Spleen (tissue), 7 donors: Measurements from ENCODE around the gene GNAS-AS1.

ENCODE experiments used
- POLR2A ChIP-seq, 3 donors: fragments of 450-650 bp; IDR thresholded peaks; one replicate each; pipeline ENCODE4 v1.5.1; 2017; ENCODE audit warnings: antibody characterized with exemption in 3 of 3, mild to moderate bottlenecking in 1 of 3
- TF ChIP-seq, protein P1 (sequence below), 11 experiments: fragments of 200-600 bp in 7 of 11; fragments of 450-650 bp in 4 of 11; sonication (generic) in 4 of 11; IDR thresholded peaks in 8 of 11; conservative IDR thresholded peaks in 3 of 11; 1 replicate in 7 of 11; 2 replicates in 4 of 11; pipeline versions ENCODE4 v1.4.0 to v1.8.0; 2016 to 2021; ENCODE audit warnings: antibody characterized with exemption in 11 of 11, inconsistent platforms in 4 of 11, mild to moderate bottlenecking in 1 of 11
- donor health status: DM: no; HTN: no; CAD: no; lungs with moderate emphysema.
- donor health status: DM: no; HTN: no; CAD: no.
- donor health status: DM: no; HTN: no; CAD: no.

GRCh38 chr20:58842276-58842675, 8.4 kb downstream of the GNAS-AS1 start:
- TF ChIP-seq, protein P1, sequence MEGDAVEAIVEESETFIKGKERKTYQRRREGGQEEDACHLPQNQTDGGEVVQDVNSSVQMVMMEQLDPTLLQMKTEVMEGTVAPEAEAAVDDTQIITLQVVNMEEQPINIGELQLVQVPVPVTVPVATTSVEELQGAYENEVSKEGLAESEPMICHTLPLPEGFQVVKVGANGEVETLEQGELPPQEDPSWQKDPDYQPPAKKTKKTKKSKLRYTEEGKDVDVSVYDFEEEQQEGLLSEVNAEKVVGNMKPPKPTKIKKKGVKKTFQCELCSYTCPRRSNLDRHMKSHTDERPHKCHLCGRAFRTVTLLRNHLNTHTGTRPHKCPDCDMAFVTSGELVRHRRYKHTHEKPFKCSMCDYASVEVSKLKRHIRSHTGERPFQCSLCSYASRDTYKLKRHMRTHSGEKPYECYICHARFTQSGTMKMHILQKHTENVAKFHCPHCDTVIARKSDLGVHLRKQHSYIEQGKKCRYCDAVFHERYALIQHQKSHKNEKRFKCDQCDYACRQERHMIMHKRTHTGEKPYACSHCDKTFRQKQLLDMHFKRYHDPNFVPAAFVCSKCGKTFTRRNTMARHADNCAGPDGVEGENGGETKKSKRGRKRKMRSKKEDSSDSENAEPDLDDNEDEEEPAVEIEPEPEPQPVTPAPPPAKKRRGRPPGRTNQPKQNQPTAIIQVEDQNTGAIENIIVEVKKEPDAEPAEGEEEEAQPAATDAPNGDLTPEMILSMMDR (IDR thresholded peaks at IDR 0.05 in 8 of 11, conservative IDR thresholded peaks at IDR 0.05 in 3 of 11), result no peak
- TF ChIP-seq POLR2A (IDR thresholded peaks at IDR 0.05), result no peak
